Epithelial cell of proximal tubule (primary cell): Measurements from ENCODE around the gene ALS2. TPM values are rescaled to one million over a fixed set of nuclear protein-coding genes. Genes with fewer than 3 reads are reported as not detected.

ENCODE experiments used
- DNase-seq: peaks from one replicate; pipeline ENCODE4 v3.0.0-alpha.2; 2011; ENCODE audit warnings: low read depth
- H3K4me3 ChIP-seq: 2 replicates; pipeline ENCODE4 v1.5.1; 2011; ENCODE audit warnings: low read depth, mild to moderate bottlenecking, low read length
- CTCF ChIP-seq: conservative IDR thresholded peaks from 2 replicates; pipeline ENCODE4 v1.5.1; 2012; ENCODE audit warnings: low read depth, mild to moderate bottlenecking, low read length
- total RNA-seq: library from RNA; depleted of rRNA; stranded (reverse); fragments of >200 nt; gene quantifications from 2 replicates; pipeline ENCODE4 v1.2.3, GENCODE V29; 2015

ALS2 gene
- total RNA-seq, 1 donor from 2014 or later = 15.6 TPM

- no peak for TF ChIP-seq CTCF
- DNase-seq = no peak
- H3K4me3 ChIP-seq = no peak overlapping the region
Measured at GRCh38 chr2:201758873-201759272, 21.9 kb downstream of the ALS2 start.

GRCh38 chr2:201758234-201758633, 22.5 kb downstream of the ALS2 start:
- H3K4me3 ChIP-seq = no peak overlapping the region
- TF ChIP-seq CTCF = no peak
- DNase-seq = no peak

- DNase-seq = no peak
- no peak overlapping the region for H3K4me3 ChIP-seq
- no peak for TF ChIP-seq CTCF
Measured at GRCh38 chr2:201754717-201755415, 25.9 kb downstream of the ALS2 start.

- DNase-seq = no peak
- H3K4me3 ChIP-seq = no peak overlapping the region
- TF ChIP-seq CTCF = no peak
Measured at GRCh38 chr2:201751566-201751965, 29.2 kb downstream of the ALS2 start.

- no peak overlapping the region for H3K4me3 ChIP-seq
- DNase-seq = no peak
- TF ChIP-seq CTCF = no peak
Measured at GRCh38 chr2:201746551-201746950, 34.2 kb downstream of the ALS2 start.

GRCh38 chr2:201735486-201735885, 45.2 kb downstream of the ALS2 start:
- no peak overlapping the region for H3K4me3 ChIP-seq
- no peak for TF ChIP-seq CTCF
- DNase-seq = no peak

GRCh38 chr2:201734111-201734510, 46.6 kb downstream of the ALS2 start:
- TF ChIP-seq CTCF = no peak
- no peak overlapping the region for H3K4me3 ChIP-seq
- no peak for DNase-seq
